Spleen (tissue), 11 donors: ENCODE measurements around the gene TAS1R3. TPM values are rescaled to one million over a fixed set of nuclear protein-coding genes. Genes with fewer than 3 reads are reported as not detected.
"Not testable (repeated sequence)": the region's sequence is repeated elsewhere in the genome, so short reads cannot be mapped to it uniquely, and the experiment has no call there.

Source experiments
- DNase-seq: peaks from one replicate; pipeline ENCODE4 v3.0.0-alpha.2; 2020
- H3K27ac ChIP-seq, 8 donors: fragments of 200-600 bp; sonication (generic) in 7 of 8; 1 replicate in 4 of 8; 2 replicates in 4 of 8; pipeline versions ENCODE4 v1.5.0 to v1.8.0; 2016 to 2021; ENCODE audit warnings: inconsistent platforms in 4 of 8, mild to moderate bottlenecking in 4 of 8, moderate library complexity in 1 of 8
- H3K27me3 ChIP-seq, 7 donors: fragments of 200-600 bp; sonication (generic) in 6 of 7; replicated peaks in 1 of 7; 1 replicate in 4 of 7; 2 replicates in 3 of 7; pipeline versions ENCODE4 v1.5.0 to v1.8.0; 2016 to 2021; ENCODE audit warnings: inconsistent platforms in 3 of 7, mild to moderate bottlenecking in 1 of 7
- H3K36me3 ChIP-seq, 6 donors: fragments of 200-600 bp; sonication (generic) in 5 of 6; 1 replicate in 4 of 6; 2 replicates in 2 of 6; pipeline versions ENCODE4 v1.5.0 to v1.8.0; 2016 to 2021; ENCODE audit warnings: inconsistent platforms in 2 of 6
- H3K4me1 ChIP-seq, 6 donors: fragments of 200-600 bp; sonication (generic) in 5 of 6; 1 replicate in 3 of 6; 2 replicates in 3 of 6; pipeline versions ENCODE4 v1.5.0 to v1.8.0; 2016 to 2021; ENCODE audit warnings: inconsistent platforms in 3 of 6
- H3K4me3 ChIP-seq, 8 donors: fragments of 200-600 bp; sonication (generic) in 7 of 8; 1 replicate in 4 of 8; 2 replicates in 4 of 8; pipeline versions ENCODE4 v1.5.0 to v1.8.0; 2016 to 2021; ENCODE audit warnings: inconsistent platforms in 4 of 8, mild to moderate bottlenecking in 4 of 8, moderate library complexity in 2 of 8
- H3K9me3 ChIP-seq, 8 donors: fragments of 200-600 bp; sonication (generic) in 7 of 8; 1 replicate in 4 of 8; 2 replicates in 4 of 8; pipeline versions ENCODE4 v1.5.0 to v1.8.0; 2016 to 2021; ENCODE audit warnings: inconsistent platforms in 4 of 8
- POLR2A ChIP-seq, 3 donors: fragments of 450-650 bp; IDR thresholded peaks; one replicate each; pipeline ENCODE4 v1.5.1; 2017; ENCODE audit warnings: antibody characterized with exemption in 3 of 3, mild to moderate bottlenecking in 1 of 3
- POLR2AphosphoS5 ChIP-seq, 3 donors: sonication (generic); formaldehyde crosslinking; IDR thresholded peaks; one replicate each; pipeline ENCODE4 v1.5.1; 2017; ENCODE audit warnings: antibody characterized with exemption in 3 of 3
- WGBS, 5 donors: extraction: QIAGEN DNeasy Blood & Tissue Kit in 3 of 5; methylation state at CpG; one replicate each; pipeline versions ENCODE4 v1.1.5 to v1.1.7; 2013 to 2018; 5-methylcytosine and 5-hydroxymethylcytosine counted together
- intact Hi-C: fragments of 100-400 bp; cut with DNase I; formaldehyde crosslinking; loops from one replicate; pipeline ENCODE4 v1.15.0; 2023; ENCODE audit warnings: low total_unique reads
- polyA plus RNA-seq, 3 donors: library from polyadenylated mRNA; stranded (reverse); fragments of 200-250 nt; gene quantifications; one replicate each; pipeline ENCODE4 v1.2.1, GENCODE V29; 2013
- total RNA-seq, 7 donors: library from RNA; depleted of rRNA in 3 of 7; stranded (reverse); fragments of >200 nt in 3 of 7; fragmentation: NEBNext Ultra II Directional in 4 of 7; extraction: Animal tissue kit (Norgen Biotek cat#: 25700) in 4 of 7; gene quantifications; one replicate each; pipeline versions ENCODE4 v1.1.0 to v1.2.1, GENCODE V29; 2016 to 2021
- TF ChIP-seq, protein P1 (sequence below), 11 experiments: fragments of 200-600 bp in 7 of 11; fragments of 450-650 bp in 4 of 11; sonication (generic) in 4 of 11; IDR thresholded peaks in 8 of 11; conservative IDR thresholded peaks in 3 of 11; 1 replicate in 7 of 11; 2 replicates in 4 of 11; pipeline versions ENCODE4 v1.4.0 to v1.8.0; 2016 to 2021; ENCODE audit warnings: antibody characterized with exemption in 11 of 11, inconsistent platforms in 4 of 11, mild to moderate bottlenecking in 1 of 11
- donor health status: healthy with polysubstance abuse.
- donor health status: DM: no; HTN: no; CAD: no; lungs with moderate emphysema.
- donor health status: DM: no; HTN: no; CAD: no.
- donor health status: Bipolar disorder and iron deficiency.
- donor health status: healthy.
- donor health status: DM: no; HTN: no; CAD: no.
- donor health status: DM: yes; HTN: yes; CAD: no.

Gene TAS1R3
- total and polyA plus RNA-seq, 10 donors = 0.23 to 5.9 (median 2.2) TPM

DNA sequence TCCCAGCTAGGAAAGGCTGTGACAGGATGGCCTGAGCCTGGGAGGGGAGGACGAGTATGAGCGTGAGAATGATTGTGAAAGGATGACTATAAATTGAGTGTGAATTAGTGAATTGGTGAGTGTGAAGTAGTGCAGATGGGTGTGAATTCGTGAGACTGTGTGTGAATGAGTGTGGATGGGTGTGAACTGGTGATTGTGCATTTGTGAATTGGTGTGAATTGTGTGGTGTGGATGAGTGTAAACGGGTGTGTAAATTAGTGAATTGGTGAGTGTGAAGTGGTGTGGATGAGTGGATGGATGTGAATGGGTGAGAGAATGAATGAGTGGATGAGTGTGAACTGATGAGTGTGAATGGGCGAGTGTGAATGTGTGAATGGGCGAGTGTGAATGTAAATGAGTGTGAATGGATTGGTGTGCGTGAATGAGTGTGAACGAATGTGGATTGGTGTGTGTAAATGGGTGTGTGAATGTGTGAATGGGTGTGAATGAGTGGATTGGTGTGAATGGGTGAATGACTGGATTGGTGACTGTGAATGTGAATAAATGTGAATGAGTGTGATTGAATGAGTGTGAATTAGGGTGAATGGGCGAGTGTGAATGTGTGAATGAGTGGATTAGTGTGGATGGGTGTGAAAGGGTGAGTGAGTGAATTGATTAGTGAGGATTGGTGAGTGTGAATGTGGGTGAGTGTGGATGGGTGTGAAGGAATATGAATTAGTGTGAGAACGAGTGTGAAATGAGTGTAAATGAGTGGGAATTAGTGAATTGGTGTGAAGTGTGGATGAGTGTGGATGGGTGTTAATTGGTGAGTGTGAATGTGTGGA lies 35.0 kb downstream of the TAS1R3 start:
- intact Hi-C loops = no loop called here
- WGBS, 5 donors = 73 to 86% (median 83%) methylated on average over 10 of the region's 10 CpGs
- DNase-seq = no peak

DNA sequence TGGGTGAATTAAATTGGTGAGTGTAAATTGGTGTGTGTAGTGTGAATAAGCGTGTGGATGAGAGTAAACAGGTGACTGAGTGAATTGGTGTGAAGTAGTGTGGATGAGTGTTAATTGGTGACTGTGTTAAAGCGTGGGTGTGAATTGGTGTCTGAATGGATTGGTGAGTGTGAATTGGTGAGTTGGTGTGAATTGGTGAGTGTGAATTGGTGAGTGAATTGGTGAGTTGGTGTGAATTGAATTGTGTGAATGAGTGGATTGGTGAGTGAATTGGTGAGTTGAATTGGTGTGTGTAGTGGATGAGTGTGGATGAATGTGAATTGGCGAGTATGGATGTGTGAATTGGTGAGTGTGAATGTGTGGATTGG lies 35.6 kb downstream of the TAS1R3 start:
- TF ChIP-seq, protein P1, sequence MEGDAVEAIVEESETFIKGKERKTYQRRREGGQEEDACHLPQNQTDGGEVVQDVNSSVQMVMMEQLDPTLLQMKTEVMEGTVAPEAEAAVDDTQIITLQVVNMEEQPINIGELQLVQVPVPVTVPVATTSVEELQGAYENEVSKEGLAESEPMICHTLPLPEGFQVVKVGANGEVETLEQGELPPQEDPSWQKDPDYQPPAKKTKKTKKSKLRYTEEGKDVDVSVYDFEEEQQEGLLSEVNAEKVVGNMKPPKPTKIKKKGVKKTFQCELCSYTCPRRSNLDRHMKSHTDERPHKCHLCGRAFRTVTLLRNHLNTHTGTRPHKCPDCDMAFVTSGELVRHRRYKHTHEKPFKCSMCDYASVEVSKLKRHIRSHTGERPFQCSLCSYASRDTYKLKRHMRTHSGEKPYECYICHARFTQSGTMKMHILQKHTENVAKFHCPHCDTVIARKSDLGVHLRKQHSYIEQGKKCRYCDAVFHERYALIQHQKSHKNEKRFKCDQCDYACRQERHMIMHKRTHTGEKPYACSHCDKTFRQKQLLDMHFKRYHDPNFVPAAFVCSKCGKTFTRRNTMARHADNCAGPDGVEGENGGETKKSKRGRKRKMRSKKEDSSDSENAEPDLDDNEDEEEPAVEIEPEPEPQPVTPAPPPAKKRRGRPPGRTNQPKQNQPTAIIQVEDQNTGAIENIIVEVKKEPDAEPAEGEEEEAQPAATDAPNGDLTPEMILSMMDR (IDR thresholded peaks at IDR 0.05 in 8 of 11, conservative IDR thresholded peaks at IDR 0.05 in 3 of 11) = no peak
- no peak for TF ChIP-seq POLR2A (IDR thresholded peaks at IDR 0.05)
- Histone ChIP-seq H3K36me3 (no peaks in the 10 kb centered on the region), H3K27me3 (peaks cover 0 to 5% (median 0%) of the 10 kb centered on the region in 7 donors), H3K4me1 (peaks cover 4 to 17% (median 8%) of the 10 kb centered on the region in 6 donors), H3K9me3 (peaks cover 0 to 6% (median 0%) of the 10 kb centered on the region in 8 donors), H3K4me3 (no peak overlapping the region), H3K27ac (no peak overlapping the region)
- DNase-seq = no peak
- intact Hi-C loops = no loop called here
- WGBS, 5 donors = 84 to 99% (median 95%) methylated on average over 3 of the region's 3 CpGs

More for the DNA sequence above, 35.0 kb downstream of the TAS1R3 start:
- Histone ChIP-seq H3K4me3 (no peak overlapping the region), H3K36me3 (no peaks in the 10 kb centered on the region), H3K4me1 (peaks cover 0 to 17% (median 5%) of the 10 kb centered on the region in 6 donors), H3K27ac (no peak overlapping the region), H3K9me3 (peaks cover 0 to 6% (median 0%) of the 10 kb centered on the region in 8 donors), H3K27me3 (peaks cover 0 to 11% (median 0%) of the 10 kb centered on the region in 7 donors)
- TF ChIP-seq POLR2AphosphoS5 (IDR thresholded peaks at IDR 0.05) (no peak), POLR2A (IDR thresholded peaks at IDR 0.05) (no peak)
- TF ChIP-seq, protein P1 (IDR thresholded peaks at IDR 0.05 in 8 of 11, conservative IDR thresholded peaks at IDR 0.05 in 3 of 11) = no peak

DNA sequence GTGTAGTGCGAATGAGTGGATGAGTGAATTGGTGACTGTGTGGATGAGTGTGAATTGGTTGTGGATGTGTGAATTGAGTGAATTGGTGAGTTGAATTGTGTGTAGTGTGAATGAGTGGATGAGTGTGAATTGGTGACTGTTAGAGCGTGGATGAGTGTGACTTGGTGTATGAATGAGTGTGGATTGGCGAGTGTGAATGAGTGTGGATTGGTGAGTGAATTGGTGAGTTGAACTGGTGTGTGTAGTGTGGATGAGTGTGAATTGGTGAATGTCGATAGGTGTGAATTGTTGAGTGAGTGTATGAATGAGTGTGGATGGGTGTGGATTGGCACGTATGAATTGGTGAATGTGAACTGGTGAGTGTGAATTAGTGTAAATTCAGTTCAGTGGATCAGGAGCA lies 36.2 kb downstream of the TAS1R3 start:
- WGBS, 5 donors = 93 to 99% (median 96%) methylated on average over 5 of the region's 5 CpGs
- no peak overlapping the region for H3K27ac ChIP-seq
- intact Hi-C loops = no loop called here
- DNase-seq = no peak
- no peaks in the 10 kb centered on the region for H3K27me3 ChIP-seq
- H3K36me3 ChIP-seq = peaks cover 0 to under 1% (median 0%) of the 10 kb centered on the region in 6 donors
- peaks cover 9 to 18% (median 14%) of the 10 kb centered on the region in 6 donors for H3K4me1 ChIP-seq
- H3K9me3 ChIP-seq = peaks cover 0 to 6% (median 0%) of the 10 kb centered on the region in 8 donors
- H3K4me3 ChIP-seq = no peak overlapping the region
- TF ChIP-seq POLR2AphosphoS5 (IDR thresholded peaks at IDR 0.05) = no peak
- TF ChIP-seq, protein P1 (IDR thresholded peaks at IDR 0.05 in 8 of 11, conservative IDR thresholded peaks at IDR 0.05 in 3 of 11) = no peak
- TF ChIP-seq POLR2A (IDR thresholded peaks at IDR 0.05) = no peak

DNA sequence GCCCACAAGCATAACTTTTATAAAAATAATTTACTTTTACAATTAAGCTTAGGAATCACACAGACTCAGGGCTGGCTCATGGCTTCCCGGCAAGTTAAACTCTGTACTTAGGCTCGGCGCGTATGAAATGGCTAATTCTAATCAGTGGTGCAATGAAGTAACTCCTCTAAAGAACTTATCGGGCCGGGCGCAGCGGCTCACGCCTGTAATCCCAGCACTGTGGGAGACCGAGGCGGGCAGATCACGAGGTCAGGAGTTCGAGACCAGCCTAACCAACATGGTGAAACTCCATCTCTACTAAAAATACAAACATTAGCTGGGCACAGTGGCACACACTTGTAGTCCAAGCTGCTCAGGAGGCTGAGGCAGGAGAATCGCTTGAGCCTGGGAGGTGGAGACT lies 39.0 kb downstream of the TAS1R3 start:
- Histone ChIP-seq H3K36me3 (peaks cover 0 to 20% (median 9%) of the 10 kb centered on the region in 6 donors), H3K4me1 (peaks cover 16 to 42% (median 38%) of the 10 kb centered on the region in 6 donors)
- intact Hi-C loops, H3K9me3 ChIP-seq, H3K4me3 ChIP-seq, DNase-seq, H3K27ac ChIP-seq, H3K27me3 ChIP-seq: not testable (repeated sequence)
- WGBS, 5 donors = 90 to 95% (median 94%) methylated on average over 14 of the region's 14 CpGs
